22Rv1 (cell line): Measurements from ENCODE around the gene CD19.
A peak's percentile ranks its signal among the peaks of the same experiment; 100 is the strongest.

ENCODE experiments used
- H3K27ac ChIP-seq: fragments of 450-650 bp; 2 replicates; pipeline ENCODE4 v1.5.1; 2017
- CTCF ChIP-seq: fragments of 450-650 bp; IDR thresholded peaks from 2 replicates; pipeline ENCODE4 v1.5.1; 2017; ENCODE audit warnings: mild to moderate bottlenecking
- ZFX ChIP-seq: fragments of 450-650 bp; IDR thresholded peaks from 2 replicates; pipeline ENCODE4 v1.6.1; 2017; ENCODE audit warnings: antibody characterized with exemption, borderline replicate concordance

CD19 gene

GRCh38 chr16:28923231-28923587 is 8.6 kb upstream of the CD19 start:
- peak overlapping the region; percentile 97 for H3K27ac ChIP-seq
- TF ChIP-seq CTCF (no peak), ZFX (no peak)

GRCh38 chr16:28923652-28924398 is 7.9 kb upstream of the CD19 start:
- peak overlapping the region; percentile 97 for H3K27ac ChIP-seq
- TF ChIP-seq ZFX (no peak), CTCF (no peak)

- TF ChIP-seq CTCF (peak; percentile 50), ZFX (no peak)
- peak overlapping the region; percentile 97 for H3K27ac ChIP-seq
Measured at GRCh38 chr16:28924399-28924761, 7.4 kb upstream of the CD19 start.

GRCh38 chr16:28924762-28925385 is 6.9 kb upstream of the CD19 start, which contains the start of gene RABEP2:
TSS of gene RABEP2 (minus strand) at chr16:28925238. CDS start at chr16:28925163, 75 bp downstream.
- H3K27ac ChIP-seq = peak within 1 kb of the TSS; percentile 97
- no peak for TF ChIP-seq ZFX
- TF ChIP-seq CTCF = peak; percentile 10

- H3K27ac ChIP-seq = peak overlapping the region; percentile 97
- TF ChIP-seq ZFX = no peak
- no peak for TF ChIP-seq CTCF
Measured at GRCh38 chr16:28925386-28926228, 6.2 kb upstream of the CD19 start.

- H3K27ac ChIP-seq = peak overlapping the region; percentile 97
Measured at GRCh38 chr16:28926284-28926683, 5.5 kb upstream of the CD19 start.

- H3K27ac ChIP-seq = no peak overlapping the region
- TF ChIP-seq CTCF = no peak
- TF ChIP-seq ZFX = no peak
Measured at GRCh38 chr16:28927815-28928214, 4.0 kb upstream of the CD19 start.
